GM13977 (cell line): Measurements from ENCODE around the gene CIC.

Experiments
- DNase-seq: peaks from one replicate; pipeline ENCODE4 v3.0.0; 2012; ENCODE audit warnings: low spot score
- CTCF ChIP-seq: IDR thresholded peaks from 2 replicates; pipeline ENCODE4 v1.5.1; 2012; ENCODE audit warnings: mild to moderate bottlenecking, control low read depth; ENCODE audit not compliant: insufficient read depth; ENCODE audit errors: extremely low read depth, missing control alignments
- in situ Hi-C: fragments of 300-500 bp; cut with MboI; formaldehyde crosslinking; loops from one replicate; pipeline ENCODE4 v1.12.0; 2022; ENCODE audit warnings: low sequenced_read_pairs, low pct_unique_long_range_greater_than_20kb, mixed read lengths, inconsistent platforms; ENCODE audit not compliant: unreplicated experiment

Gene CIC

GRCh38 chr19:42247640-42248199, 21.3 kb upstream of the CIC start:
- no peak for TF ChIP-seq CTCF
- DNase-seq, result no peak
- in situ Hi-C loops, result no loop called here

GRCh38 chr19:42248270-42249148, 20.5 kb upstream of the CIC start:
- TF ChIP-seq CTCF, result no peak
- DNase-seq, result no peak

GRCh38 chr19:42249149-42249750, 19.8 kb upstream of the CIC start:
- DNase-seq, result no peak
- in situ Hi-C loops, result no loop called here
- TF ChIP-seq CTCF, result no peak

More at GRCh38 chr19:42248270-42249148, 20.5 kb upstream of the CIC start:
- in situ Hi-C loops, result no loop called here

- in situ Hi-C loops, result no loop called here
- DNase-seq, result no peak
- no peak for TF ChIP-seq CTCF
Measured at GRCh38 chr19:42249769-42250168, 19.3 kb upstream of the CIC start.

- no peak for DNase-seq
- no peak for TF ChIP-seq CTCF
- in situ Hi-C loops, result no loop called here
Measured at GRCh38 chr19:42250183-42250665, 18.8 kb upstream of the CIC start.

GRCh38 chr19:42250666-42251531, 18.2 kb upstream of the CIC start:
- DNase-seq, result no peak
- TF ChIP-seq CTCF, result no peak
- in situ Hi-C loops, result no loop called here
